ENCODE results near the gene AIG1.
"Not testable (repeated sequence)": the region's sequence is repeated elsewhere in the genome, so short reads cannot be mapped to it uniquely, and the experiment has no call there.

AIG1 gene

DNA sequence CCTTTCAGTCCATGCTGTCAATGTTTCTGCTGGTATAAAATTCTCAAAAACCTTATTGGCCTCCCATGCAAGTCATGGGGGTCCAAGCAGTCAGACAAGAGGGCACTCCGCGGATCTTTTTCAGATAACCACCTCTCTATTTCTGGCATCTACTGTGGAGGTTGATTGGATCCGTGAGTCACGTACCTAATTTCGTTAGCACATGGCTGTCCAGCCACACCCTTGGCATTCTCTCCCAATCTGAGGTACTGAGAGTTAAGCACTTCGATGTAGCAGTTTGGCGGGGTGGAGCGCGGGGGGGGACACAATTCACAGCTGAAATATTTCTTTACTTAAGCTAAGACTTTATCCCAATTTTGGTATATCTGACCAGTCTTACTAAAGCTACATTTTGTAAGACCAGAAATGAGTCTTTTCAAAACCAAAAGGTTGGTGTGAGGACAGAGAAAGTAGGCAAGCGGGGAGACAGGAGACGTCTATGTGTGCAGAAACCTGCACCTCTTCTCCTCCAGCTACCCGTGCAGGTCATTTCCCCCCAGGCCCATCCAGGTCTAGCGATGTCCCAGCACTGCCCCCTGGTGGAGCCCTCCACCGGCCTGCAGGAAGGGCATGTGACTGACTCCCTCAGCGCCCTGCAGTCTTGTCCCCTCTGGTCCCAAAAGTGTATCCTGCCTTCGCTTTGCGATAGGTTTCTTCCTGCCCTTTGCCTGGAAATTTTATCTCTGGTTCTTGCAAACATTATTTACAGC, 276.7 kb downstream of the AIG1 start:
- DNase-seq, result peak; percentile 25

DNA sequence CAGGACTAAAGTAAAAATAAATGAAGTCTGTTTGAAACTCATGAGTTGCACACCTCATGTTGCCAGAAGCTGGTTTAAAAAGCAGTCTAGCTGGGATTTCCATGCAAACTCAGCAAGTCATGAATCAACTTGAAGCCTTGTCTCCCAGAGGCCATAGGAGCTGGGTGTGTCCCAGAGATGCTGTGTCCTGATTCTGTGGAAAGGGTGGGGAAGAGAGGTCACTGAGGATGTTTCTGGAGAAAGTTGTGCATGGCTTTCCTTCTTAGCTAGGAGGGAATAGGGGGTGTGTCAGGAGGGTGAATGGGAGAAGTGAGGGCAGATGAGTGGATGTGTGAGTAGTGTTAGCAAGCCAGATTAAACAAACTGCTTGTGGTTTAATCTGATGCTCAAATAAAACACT, 278.5 kb downstream of the AIG1 start:
- no peak for DNase-seq

GRCh38 chr6:143345477-143345876, 284.8 kb downstream of the AIG1 start:
- not testable (repeated sequence) for DNase-seq

DNA sequence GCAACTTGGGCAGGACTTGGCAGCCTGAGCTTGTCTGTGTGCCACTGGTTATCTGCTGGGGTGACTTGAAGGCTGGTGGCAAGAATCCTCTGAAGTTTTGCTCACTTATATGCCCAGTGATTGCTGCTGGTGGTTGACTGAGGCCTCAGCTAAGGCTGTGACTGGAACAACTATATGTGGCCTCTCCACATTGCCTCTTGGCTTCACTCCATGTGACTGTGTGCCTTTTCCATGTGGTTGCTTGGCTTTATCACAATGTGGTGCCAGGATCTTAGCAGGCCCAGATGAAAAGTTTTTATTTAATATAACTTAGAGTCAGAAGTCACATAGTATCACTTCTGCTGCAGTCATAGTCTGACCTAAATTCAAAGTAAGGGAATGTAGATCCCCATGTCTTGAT, 285.3 kb downstream of the AIG1 start:
- DNase-seq, result no peak

- no peak for DNase-seq
Observed at GRCh38 chr6:143348531-143348930, 287.8 kb downstream of the AIG1 start.

DNA sequence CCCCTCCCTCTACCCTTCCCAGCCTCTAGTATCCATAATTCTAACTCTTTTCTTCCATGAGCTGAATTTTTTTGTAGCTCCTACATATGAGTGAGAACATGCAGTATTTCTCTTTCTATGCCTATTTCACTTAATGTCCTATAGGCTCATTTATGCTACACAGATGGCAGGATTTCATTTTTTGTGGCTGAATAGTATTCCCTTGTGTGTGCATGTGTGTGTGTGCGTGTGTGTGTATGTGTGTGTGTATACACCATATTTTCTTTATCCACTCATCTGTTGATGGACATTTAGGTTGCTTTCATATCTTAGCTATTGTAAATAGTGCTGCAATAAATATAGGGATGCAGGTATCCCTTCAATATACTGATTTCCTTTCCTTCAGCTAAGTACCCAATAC, 288.8 kb downstream of the AIG1 start:
- no peak for DNase-seq

GRCh38 chr6:143356101-143356880, 295.6 kb downstream of the AIG1 start:
- no peak for DNase-seq

- no peak for DNase-seq
Observed at GRCh38 chr6:143357152-143357551, 296.5 kb downstream of the AIG1 start.

GRCh38 chr6:143357561-143358255, 297.0 kb downstream of the AIG1 start:
- DNase-seq, result no peak

DNA sequence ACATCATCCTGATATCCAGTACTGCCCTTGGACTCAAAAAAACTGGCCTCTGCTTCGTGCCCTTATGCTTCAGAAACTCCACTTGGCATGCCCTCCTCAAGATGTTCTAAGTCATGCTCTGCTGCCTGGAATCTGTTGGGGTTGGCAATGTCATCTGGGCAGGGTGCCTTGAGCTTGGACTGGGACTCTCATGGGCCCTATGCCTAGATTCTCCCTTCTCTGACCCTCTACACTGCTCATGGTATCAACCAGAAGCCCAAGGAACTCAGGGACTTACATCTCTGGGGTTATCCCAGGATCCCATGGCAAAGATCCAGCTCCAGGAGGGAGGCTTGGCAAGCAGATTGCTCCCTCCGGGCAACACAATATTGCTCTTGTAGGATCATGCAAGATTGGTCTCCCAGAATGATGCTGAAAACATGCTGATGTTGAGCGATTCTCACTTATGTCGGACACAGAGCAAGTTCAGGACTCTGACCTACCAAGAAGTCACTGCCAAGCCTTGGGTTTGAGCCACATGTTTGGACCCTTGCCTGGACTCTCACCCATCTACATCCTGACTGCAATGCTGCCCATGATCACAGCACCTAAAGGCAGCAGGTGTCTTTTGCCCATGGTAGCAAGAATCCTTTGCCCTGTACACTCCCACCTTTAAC, 301.0 kb downstream of the AIG1 start:
- DNase-seq, result no peak

GRCh38 chr6:143362192-143362558, 301.5 kb downstream of the AIG1 start:
- DNase-seq, result no peak

GRCh38 chr6:143363299-143363698, 302.6 kb downstream of the AIG1 start:
- no peak for DNase-seq

DNA sequence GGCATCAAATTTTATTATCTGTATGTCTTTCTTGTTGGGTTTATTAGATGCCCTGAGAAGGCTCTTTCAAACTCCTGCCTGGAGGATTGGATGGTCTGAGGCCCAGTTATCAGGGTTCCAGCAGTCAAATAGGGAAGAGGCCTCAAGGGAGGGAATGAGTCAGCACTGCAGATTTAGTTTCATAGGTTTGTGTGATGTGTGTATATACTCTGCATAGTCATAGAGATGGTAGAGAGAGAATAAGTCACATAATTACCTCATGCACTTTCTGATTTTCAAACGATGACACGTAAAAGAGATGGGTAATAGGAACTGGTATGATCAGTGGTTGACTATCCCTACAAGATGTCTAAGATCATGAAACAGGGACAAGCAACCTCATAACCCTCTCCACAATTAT, 307.7 kb downstream of the AIG1 start:
- DNase-seq, result no peak

GRCh38 chr6:143369971-143370370, 309.3 kb downstream of the AIG1 start:
- no peak for DNase-seq

DNA sequence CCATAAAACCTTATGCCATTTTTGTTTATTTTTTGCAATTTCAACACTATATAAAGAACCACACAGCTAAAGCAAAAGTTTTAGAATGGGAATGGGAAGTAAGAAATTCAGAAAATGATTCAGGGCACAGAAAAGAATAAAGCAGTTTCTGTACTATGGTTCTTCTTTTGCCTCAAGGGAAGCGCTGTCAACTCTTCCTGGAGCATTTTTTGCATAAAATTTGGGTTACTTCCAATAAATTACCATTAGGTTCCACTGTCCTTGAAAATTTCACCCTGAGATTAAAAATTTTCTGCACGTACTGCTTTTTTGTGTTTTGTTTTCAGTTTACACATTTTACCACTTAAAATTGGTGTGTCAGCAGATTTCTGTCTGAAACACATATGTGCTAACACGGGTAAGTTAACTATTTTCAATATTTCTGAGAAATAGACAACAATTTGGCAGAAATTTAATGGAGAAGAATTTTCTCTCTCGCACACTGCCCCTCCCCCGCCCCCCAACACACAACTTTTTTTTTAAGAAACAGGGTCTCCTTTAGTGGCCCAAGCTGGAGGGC, 310.2 kb downstream of the AIG1 start:
- DNase-seq, result no peak

GRCh38 chr6:143372199-143372882, 311.7 kb downstream of the AIG1 start:
- no peak for DNase-seq

GRCh38 chr6:143374014-143374413, 313.3 kb downstream of the AIG1 start:
- DNase-seq, result no peak

- no peak for DNase-seq
Observed at GRCh38 chr6:143375022-143375585, 314.4 kb downstream of the AIG1 start.

GRCh38 chr6:143376375-143376774, 315.7 kb downstream of the AIG1 start:
- no peak for DNase-seq

DNA sequence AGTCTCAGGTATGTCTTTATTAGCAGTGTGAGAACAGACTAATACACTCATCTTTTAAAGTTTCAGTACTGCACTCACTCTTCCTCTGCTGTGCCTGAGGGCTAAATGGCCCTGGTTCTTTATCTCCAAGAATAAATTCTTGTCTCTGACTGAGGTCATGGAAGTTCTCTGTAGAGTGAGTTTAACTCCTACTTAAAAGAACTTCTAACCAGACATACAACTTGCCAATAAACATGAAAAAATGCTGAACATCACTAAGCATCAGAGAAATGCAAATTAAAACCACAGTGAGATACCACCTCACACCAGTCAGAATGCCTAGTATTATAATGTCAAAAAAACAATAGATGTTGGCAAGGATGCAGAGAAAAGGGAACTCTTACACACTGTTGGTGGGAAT, 316.2 kb downstream of the AIG1 start:
- no peak for DNase-seq

DNA sequence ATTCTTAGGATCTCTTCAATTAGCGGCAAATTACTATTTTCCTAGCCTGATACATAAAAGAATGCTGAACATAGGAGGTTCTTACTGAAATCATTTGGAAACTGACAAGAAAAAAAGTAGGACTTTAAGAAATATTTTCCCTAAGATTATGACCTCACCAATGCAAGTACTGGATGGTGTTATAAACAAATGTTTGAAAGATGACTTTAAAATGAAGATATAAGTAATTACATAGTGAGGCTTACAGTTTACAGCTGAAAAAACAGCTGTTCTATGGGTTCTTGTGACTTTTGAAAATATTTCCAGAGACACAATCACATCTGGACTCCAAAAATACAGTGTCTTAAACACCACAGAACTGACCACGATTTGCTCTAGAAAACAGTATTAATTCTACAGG, 324.9 kb downstream of the AIG1 start:
- DNase-seq, result no peak

- DNase-seq, result no peak
Observed at GRCh38 chr6:143390278-143390677, 329.6 kb downstream of the AIG1 start.

Data from CD4-positive, alpha-beta T cell treated with Interleukin-4 for 4 hours (primary cell).